PC-9 (cell line): ENCODE measurements around the gene KDELR1.

Source experiments
- CTCF ChIP-seq: fragments of 200-600 bp; sonication (generic); conservative IDR thresholded peaks from 2 replicates; pipeline ENCODE4 v1.6.1; 2017; ENCODE audit warnings: mixed run types, antibody characterized with exemption, mild to moderate bottlenecking, moderate library complexity
- EZH2 ChIP-seq: fragments of 200-600 bp; sonication (generic); IDR thresholded peaks from 2 replicates; pipeline ENCODE4 v1.8.0; 2017; ENCODE audit warnings: antibody characterized with exemption, low read depth

- no peak for TF ChIP-seq CTCF
- TF ChIP-seq EZH2: no peak
Measured at GRCh38 chr19:48355365-48355954, 35.9 kb downstream of the KDELR1 start.
